ENCODE measurements around the gene ZFP36L1. TPM values are rescaled to one million over a fixed set of nuclear protein-coding genes. Genes with fewer than 3 reads are reported as not detected.
A peak's percentile ranks its signal among the peaks of the same experiment; 100 is the strongest.

The ZFP36L1 gene
- total and polyA plus RNA-seq, 10 of the 15 experiments (the other 5 are each of a cell fraction or from before 2014, with no cell fraction given), result 22.0 to 184 (median 66.1) TPM

DNA sequence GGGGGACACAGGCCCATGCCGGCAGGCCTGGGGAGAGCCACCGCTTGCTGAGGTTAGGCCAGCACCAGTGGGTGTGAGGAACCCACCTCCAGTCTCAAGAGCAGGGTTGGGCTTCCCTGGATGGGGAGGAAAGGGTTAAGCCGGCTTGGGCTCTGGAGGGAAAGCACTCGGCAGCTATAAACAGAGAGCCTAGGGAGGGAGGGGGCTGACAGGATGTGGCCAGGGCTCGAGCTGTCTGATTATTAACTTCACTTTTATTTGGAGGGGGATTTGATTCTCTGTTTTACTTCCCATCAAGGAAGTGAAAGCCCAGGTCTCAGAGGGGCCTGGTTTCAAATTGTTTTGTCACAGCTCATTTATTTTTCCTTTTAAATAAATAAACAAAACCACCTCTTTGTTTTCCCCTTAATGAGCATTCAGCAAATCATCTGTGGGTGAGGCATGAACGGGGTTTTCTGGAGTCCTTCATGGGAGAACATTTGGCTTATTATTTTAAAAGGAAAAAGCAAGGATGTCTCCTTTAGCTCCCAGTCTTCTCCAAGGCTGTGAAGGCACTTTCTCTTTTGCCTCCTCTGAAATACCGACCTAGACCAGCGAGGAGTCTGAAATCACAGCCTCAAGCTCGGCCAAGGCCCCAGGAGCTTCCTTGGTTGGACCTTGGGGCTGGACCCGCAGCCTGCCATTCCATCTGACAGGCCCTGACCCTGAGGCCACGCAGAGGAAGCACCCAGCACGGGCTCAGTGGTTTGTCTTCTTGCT, 21.9 kb upstream of the ZFP36L1 start (continued):
- TF ChIP-seq, protein P1, sequence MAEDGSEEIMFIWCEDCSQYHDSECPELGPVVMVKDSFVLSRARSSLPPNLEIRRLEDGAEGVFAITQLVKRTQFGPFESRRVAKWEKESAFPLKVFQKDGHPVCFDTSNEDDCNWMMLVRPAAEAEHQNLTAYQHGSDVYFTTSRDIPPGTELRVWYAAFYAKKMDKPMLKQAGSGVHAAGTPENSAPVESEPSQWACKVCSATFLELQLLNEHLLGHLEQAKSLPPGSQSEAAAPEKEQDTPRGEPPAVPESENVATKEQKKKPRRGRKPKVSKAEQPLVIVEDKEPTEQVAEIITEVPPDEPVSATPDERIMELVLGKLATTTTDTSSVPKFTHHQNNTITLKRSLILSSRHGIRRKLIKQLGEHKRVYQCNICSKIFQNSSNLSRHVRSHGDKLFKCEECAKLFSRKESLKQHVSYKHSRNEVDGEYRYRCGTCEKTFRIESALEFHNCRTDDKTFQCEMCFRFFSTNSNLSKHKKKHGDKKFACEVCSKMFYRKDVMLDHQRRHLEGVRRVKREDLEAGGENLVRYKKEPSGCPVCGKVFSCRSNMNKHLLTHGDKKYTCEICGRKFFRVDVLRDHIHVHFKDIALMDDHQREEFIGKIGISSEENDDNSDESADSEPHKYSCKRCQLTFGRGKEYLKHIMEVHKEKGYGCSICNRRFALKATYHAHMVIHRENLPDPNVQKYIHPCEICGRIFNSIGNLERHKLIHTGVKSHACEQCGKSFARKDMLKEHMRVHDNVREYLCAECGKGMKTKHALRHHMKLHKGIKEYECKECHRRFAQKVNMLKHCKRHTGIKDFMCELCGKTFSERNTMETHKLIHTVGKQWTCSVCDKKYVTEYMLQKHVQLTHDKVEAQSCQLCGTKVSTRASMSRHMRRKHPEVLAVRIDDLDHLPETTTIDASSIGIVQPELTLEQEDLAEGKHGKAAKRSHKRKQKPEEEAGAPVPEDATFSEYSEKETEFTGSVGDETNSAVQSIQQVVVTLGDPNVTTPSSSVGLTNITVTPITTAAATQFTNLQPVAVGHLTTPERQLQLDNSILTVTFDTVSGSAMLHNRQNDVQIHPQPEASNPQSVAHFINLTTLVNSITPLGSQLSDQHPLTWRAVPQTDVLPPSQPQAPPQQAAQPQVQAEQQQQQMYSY (CRISPR knock-in tag; IDR thresholded peaks at IDR 0.05), result no peak
- no peak for TF ChIP-seq ZNF622 (IDR thresholded peaks at IDR 0.05)
- TF ChIP-seq JUNB (IDR thresholded peaks at IDR 0.05), result peak; percentile 14; the same call in 1 of the 2 replicates
- TF ChIP-seq TCF3 (IDR thresholded peaks at IDR 0.05; ENCODE audit: borderline replicate concordance, insufficient read depth, low read depth, low read length), result no peak
- no peak for TF ChIP-seq NFYA (IDR thresholded peaks at IDR 0.05; ENCODE audit: borderline replicate concordance, low read depth, low read length)
- peak; percentile 71 for TF ChIP-seq BACH1 (IDR thresholded peaks at IDR 0.05; ENCODE audit: borderline replicate concordance)
- no peak for TF ChIP-seq ZNF24 (IDR thresholded peaks at IDR 0.05)
- TF ChIP-seq FOXK2 (IDR thresholded peaks at IDR 0.05), result no peak
- TF ChIP-seq MTA2 (IDR thresholded peaks at IDR 0.05; ENCODE audit: low read depth), result peak; percentile 87
- TF ChIP-seq EZH2 (IDR thresholded peaks at IDR 0.05; ENCODE audit: borderline replicate concordance, control insufficient read depth, low read depth, low read length), result no peak
- TF ChIP-seq, protein P2, sequence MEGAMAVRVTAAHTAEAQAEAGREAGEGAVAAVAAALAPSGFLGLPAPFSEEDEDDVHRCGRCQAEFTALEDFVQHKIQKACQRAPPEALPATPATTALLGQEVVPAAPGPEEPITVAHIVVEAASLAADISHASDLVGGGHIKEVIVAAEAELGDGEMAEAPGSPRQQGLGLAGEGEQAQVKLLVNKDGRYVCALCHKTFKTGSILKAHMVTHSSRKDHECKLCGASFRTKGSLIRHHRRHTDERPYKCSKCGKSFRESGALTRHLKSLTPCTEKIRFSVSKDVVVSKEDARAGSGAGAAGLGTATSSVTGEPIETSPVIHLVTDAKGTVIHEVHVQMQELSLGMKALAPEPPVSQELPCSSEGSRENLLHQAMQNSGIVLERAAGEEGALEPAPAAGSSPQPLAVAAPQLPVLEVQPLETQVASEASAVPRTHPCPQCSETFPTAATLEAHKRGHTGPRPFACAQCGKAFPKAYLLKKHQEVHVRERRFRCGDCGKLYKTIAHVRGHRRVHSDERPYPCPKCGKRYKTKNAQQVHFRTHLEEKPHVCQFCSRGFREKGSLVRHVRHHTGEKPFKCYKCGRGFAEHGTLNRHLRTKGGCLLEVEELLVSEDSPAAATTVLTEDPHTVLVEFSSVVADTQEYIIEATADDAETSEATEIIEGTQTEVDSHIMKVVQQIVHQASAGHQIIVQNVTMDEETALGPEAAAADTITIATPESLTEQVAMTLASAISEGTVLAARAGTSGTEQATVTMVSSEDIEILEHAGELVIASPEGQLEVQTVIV (IDR thresholded peaks at IDR 0.05; ENCODE audit: borderline replicate concordance, partially characterized antibody), result no peak
- TF ChIP-seq DPF2 (IDR thresholded peaks at IDR 0.05), result peak; percentile 69
- TF ChIP-seq TAF1 (IDR thresholded peaks at IDR 0.05; ENCODE audit: borderline replicate concordance, low read depth, low read length), result no peak
- no peak for TF ChIP-seq RBBP5 (conservative IDR thresholded peaks at IDR 0.05)
- no peak; the same call in 1 of the 2 replicates for TF ChIP-seq SMAD5 (IDR thresholded peaks at IDR 0.05; ENCODE audit: low read depth)
- TF ChIP-seq CREM (IDR thresholded peaks at IDR 0.05; ENCODE audit: low read depth), result peak; percentile 20; the same call in 1 of the 2 replicates
- TF ChIP-seq BHLHE40 (IDR thresholded peaks at IDR 0.05; ENCODE audit: borderline replicate concordance in 1 of 2, low read depth in 2 of 2, low read length in 1 of 2), result peak; percentile 57 to 73
- TF ChIP-seq, protein P3, sequence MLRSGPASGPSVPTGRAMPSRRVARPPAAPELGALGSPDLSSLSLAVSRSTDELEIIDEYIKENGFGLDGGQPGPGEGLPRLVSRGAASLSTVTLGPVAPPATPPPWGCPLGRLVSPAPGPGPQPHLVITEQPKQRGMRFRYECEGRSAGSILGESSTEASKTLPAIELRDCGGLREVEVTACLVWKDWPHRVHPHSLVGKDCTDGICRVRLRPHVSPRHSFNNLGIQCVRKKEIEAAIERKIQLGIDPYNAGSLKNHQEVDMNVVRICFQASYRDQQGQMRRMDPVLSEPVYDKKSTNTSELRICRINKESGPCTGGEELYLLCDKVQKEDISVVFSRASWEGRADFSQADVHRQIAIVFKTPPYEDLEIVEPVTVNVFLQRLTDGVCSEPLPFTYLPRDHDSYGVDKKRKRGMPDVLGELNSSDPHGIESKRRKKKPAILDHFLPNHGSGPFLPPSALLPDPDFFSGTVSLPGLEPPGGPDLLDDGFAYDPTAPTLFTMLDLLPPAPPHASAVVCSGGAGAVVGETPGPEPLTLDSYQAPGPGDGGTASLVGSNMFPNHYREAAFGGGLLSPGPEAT (IDR thresholded peaks at IDR 0.05; ENCODE audit: low read depth), result peak; percentile 91
- TF ChIP-seq, protein P4, sequence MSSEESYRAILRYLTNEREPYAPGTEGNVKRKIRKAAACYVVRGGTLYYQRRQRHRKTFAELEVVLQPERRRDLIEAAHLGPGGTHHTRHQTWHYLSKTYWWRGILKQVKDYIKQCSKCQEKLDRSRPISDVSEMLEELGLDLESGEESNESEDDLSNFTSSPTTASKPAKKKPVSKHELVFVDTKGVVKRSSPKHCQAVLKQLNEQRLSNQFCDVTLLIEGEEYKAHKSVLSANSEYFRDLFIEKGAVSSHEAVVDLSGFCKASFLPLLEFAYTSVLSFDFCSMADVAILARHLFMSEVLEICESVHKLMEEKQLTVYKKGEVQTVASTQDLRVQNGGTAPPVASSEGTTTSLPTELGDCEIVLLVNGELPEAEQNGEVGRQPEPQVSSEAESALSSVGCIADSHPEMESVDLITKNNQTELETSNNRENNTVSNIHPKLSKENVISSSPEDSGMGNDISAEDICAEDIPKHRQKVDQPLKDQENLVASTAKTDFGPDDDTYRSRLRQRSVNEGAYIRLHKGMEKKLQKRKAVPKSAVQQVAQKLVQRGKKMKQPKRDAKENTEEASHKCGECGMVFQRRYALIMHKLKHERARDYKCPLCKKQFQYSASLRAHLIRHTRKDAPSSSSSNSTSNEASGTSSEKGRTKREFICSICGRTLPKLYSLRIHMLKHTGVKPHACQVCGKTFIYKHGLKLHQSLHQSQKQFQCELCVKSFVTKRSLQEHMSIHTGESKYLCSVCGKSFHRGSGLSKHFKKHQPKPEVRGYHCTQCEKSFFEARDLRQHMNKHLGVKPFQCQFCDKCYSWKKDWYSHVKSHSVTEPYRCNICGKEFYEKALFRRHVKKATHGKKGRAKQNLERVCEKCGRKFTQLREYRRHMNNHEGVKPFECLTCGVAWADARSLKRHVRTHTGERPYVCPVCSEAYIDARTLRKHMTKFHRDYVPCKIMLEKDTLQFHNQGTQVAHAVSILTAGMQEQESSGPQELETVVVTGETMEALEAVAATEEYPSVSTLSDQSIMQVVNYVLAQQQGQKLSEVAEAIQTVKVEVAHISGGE (CRISPR knock-in tag; IDR thresholded peaks at IDR 0.05), result no peak

All from GM12878 (cell line).